Peyer's patch (tissue), 4 donors: ENCODE results near the gene PVR.

Experiments
- POLR2A ChIP-seq, 2 donors: fragments of 450-650 bp; IDR thresholded peaks; one replicate each; pipeline ENCODE4 v1.5.1; 2017; ENCODE audit warnings: antibody characterized with exemption in 2 of 2, mild to moderate bottlenecking in 2 of 2, moderate library complexity in 2 of 2
- TF ChIP-seq, protein P1 (sequence below), 6 experiments: fragments of 450-650 bp in 4 of 6; fragments of 200-600 bp in 2 of 6; sonication (generic) in 1 of 6; IDR thresholded peaks; one replicate each; pipeline ENCODE4 v1.5.1; 2017 to 2019; ENCODE audit warnings: antibody characterized with exemption in 6 of 6, mild to moderate bottlenecking in 3 of 6, moderate library complexity in 1 of 6

DNA sequence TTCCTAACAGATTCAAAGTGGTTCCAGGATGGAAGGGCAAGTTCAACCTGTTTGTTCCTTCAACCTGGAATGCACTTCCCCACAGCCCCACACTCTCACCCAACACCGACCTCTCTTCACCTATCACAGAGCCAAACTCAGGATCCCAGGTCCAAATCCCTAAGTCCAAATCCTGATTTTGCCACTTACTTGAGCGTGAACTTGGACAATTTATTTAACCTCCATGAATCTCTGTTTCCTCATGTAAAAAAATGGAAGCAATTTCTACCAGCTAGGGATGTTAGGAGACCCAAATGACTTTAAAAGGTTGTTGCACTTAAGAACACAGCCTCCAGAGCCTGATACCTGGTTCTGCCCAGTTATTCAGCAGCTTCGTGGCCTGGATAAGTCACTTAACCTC is 35.8 kb upstream of the PVR start:
- TF ChIP-seq, protein P1, sequence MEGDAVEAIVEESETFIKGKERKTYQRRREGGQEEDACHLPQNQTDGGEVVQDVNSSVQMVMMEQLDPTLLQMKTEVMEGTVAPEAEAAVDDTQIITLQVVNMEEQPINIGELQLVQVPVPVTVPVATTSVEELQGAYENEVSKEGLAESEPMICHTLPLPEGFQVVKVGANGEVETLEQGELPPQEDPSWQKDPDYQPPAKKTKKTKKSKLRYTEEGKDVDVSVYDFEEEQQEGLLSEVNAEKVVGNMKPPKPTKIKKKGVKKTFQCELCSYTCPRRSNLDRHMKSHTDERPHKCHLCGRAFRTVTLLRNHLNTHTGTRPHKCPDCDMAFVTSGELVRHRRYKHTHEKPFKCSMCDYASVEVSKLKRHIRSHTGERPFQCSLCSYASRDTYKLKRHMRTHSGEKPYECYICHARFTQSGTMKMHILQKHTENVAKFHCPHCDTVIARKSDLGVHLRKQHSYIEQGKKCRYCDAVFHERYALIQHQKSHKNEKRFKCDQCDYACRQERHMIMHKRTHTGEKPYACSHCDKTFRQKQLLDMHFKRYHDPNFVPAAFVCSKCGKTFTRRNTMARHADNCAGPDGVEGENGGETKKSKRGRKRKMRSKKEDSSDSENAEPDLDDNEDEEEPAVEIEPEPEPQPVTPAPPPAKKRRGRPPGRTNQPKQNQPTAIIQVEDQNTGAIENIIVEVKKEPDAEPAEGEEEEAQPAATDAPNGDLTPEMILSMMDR (IDR thresholded peaks at IDR 0.05): no peak
- TF ChIP-seq POLR2A (IDR thresholded peaks at IDR 0.05): no peak
